OCI-LY1 (cell line): ENCODE data around the gene PPP1R12A.

Experiments used
- EZH2 ChIP-seq: fragments of 200-600 bp; sonication (generic), shearing (Covaris generic); IDR thresholded peaks from 2 replicates; pipeline ENCODE4 v1.8.0; 2017; ENCODE audit warnings: borderline replicate concordance, mixed run types, mild to moderate bottlenecking, antibody characterized with exemption, low read length, moderate library complexity, mixed read lengths
- TF ChIP-seq, protein P1 (sequence below): fragments of 200-600 bp; sonication (generic), shearing (Covaris generic); IDR thresholded peaks from 2 replicates; pipeline ENCODE4 v1.5.1; 2017; ENCODE audit warnings: mild to moderate bottlenecking, antibody characterized with exemption, low read length, moderate library complexity, mixed read lengths

- TF ChIP-seq, protein P1, sequence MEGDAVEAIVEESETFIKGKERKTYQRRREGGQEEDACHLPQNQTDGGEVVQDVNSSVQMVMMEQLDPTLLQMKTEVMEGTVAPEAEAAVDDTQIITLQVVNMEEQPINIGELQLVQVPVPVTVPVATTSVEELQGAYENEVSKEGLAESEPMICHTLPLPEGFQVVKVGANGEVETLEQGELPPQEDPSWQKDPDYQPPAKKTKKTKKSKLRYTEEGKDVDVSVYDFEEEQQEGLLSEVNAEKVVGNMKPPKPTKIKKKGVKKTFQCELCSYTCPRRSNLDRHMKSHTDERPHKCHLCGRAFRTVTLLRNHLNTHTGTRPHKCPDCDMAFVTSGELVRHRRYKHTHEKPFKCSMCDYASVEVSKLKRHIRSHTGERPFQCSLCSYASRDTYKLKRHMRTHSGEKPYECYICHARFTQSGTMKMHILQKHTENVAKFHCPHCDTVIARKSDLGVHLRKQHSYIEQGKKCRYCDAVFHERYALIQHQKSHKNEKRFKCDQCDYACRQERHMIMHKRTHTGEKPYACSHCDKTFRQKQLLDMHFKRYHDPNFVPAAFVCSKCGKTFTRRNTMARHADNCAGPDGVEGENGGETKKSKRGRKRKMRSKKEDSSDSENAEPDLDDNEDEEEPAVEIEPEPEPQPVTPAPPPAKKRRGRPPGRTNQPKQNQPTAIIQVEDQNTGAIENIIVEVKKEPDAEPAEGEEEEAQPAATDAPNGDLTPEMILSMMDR, result no peak
- TF ChIP-seq EZH2, result no peak
Observed at GRCh38 chr12:79765157-79765556, 169.7 kb downstream of the PPP1R12A start.
